CD4-positive, alpha-beta memory T cell (primary cell): Measurements from ENCODE around the gene CHAC1. TPM values are rescaled to one million over a fixed set of nuclear protein-coding genes. Genes with fewer than 3 reads are reported as not detected.

ENCODE experiments used
- CTCF ChIA-PET: fragments of 350-600 bp; sonication (Branson Sonifier 250); formaldehyde crosslinking; loops from one replicate; lab custom pipeline; 2021; ENCODE audit warnings: inconsistent platforms; ENCODE audit not compliant: partially characterized antibody; lab: Charles Lee
- POLR2A ChIA-PET: fragments of 350-600 bp; sonication (Branson Sonifier 250); formaldehyde crosslinking; loops from one replicate; lab custom pipeline; 2021; ENCODE audit not compliant: partially characterized antibody; lab: Charles Lee
- DNase-seq, 5 donors: peaks; one replicate each; pipeline versions ENCODE4 v3.0.0 to v3.0.0-alpha.2; 2020 to 2022; ENCODE audit warnings: mixed read lengths in 1 of 5
- H3K27ac ChIP-seq: one replicate; pipeline ENCODE4 v1.7.0; 2013; ENCODE audit warnings: low read depth, low read length
- H3K27me3 ChIP-seq: 2 replicates; pipeline ENCODE4 v1.7.0; 2013; ENCODE audit warnings: mild to moderate bottlenecking, low read length, moderate library complexity; ENCODE audit not compliant: insufficient read depth
- H3K36me3 ChIP-seq: 2 replicates; pipeline ENCODE4 v1.7.0; 2013; ENCODE audit warnings: mild to moderate bottlenecking, low read length, moderate library complexity; ENCODE audit not compliant: insufficient read depth
- H3K4me1 ChIP-seq: 2 replicates; pipeline ENCODE4 v1.7.0; 2013; ENCODE audit warnings: mild to moderate bottlenecking, low read length, moderate library complexity; ENCODE audit not compliant: insufficient read depth
- H3K4me3 ChIP-seq, 2 donors: one replicate each; pipeline ENCODE4 v1.7.0; 2013; ENCODE audit warnings: low read length in 2 of 2, mild to moderate bottlenecking in 1 of 2
- H3K9me3 ChIP-seq, 2 donors: one replicate each; pipeline ENCODE4 v1.7.0; 2013; ENCODE audit warnings: low read length in 2 of 2, control low read depth in 1 of 2; ENCODE audit not compliant: control insufficient read depth in 1 of 2
- H3K27ac Mint-ChIP-seq, 7 donors: one replicate each; pipeline ENCODE4 v1.8.0; 2020 to 2021; ENCODE audit warnings: mixed read lengths in 7 of 7, mild to moderate bottlenecking in 6 of 7, inconsistent platforms in 3 of 7, moderate library complexity in 3 of 7
- H3K27me3 Mint-ChIP-seq, 2 donors: one replicate each; pipeline ENCODE4 v1.8.0; 2020 to 2021; ENCODE audit warnings: mixed read lengths in 2 of 2
- H3K36me3 Mint-ChIP-seq, 2 donors: one replicate each; pipeline ENCODE4 v1.8.0; 2020 to 2021; ENCODE audit warnings: mixed read lengths in 2 of 2, inconsistent platforms in 1 of 2, mild to moderate bottlenecking in 1 of 2
- H3K4me1 Mint-ChIP-seq, 4 donors: one replicate each; pipeline ENCODE4 v1.8.0; 2020 to 2021; ENCODE audit warnings: mixed read lengths in 4 of 4, mild to moderate bottlenecking in 1 of 4
- H3K4me3 Mint-ChIP-seq, 8 donors: one replicate each; pipeline ENCODE4 v1.8.0; 2020 to 2021; ENCODE audit warnings: mixed read lengths in 8 of 8, mild to moderate bottlenecking in 7 of 8, moderate library complexity in 6 of 8, inconsistent platforms in 3 of 8
- H3K9me3 Mint-ChIP-seq, 8 donors: one replicate each; pipeline ENCODE4 v1.8.0; 2020 to 2021; ENCODE audit warnings: mixed read lengths in 8 of 8, mild to moderate bottlenecking in 5 of 8, inconsistent platforms in 3 of 8, moderate library complexity in 1 of 8
- intact Hi-C: fragments of 100-400 bp; cut with micrococcal nuclease; formaldehyde crosslinking; loops from one replicate; pipeline ENCODE4 v1.15.1; 2023
- polyA plus RNA-seq, 2 donors: library from polyadenylated mRNA; unstranded; fragments of 300-500 nt; fragmentation: Illumina TruSeq; gene quantifications; one replicate each; pipeline ENCODE4 v1.2.3, GENCODE V29; 2021
- total RNA-seq, 2 experiments: library from RNA; stranded (reverse); gene quantifications; one replicate each; pipeline ENCODE4 v1.2.3, GENCODE V29; 2021

The CHAC1 gene
- total and polyA plus RNA-seq, 4 experiments from 2014 or later = 0.24 to 1.2 (median 0.80) TPM

- H3K27me3 ChIP-seq = no peaks in the 10 kb centered on the region
- no peak overlapping the region for H3K4me3 ChIP-seq
- intact Hi-C loops = no loop called here
- no peak overlapping the region for H3K4me3 Mint-ChIP-seq
- ChIA-PET CTCF (interaction anchor here (1.0 to 2.3 kb wide), 3 partner anchors 10 to 106 kb away, joined by 3 to 8 read pairs (median 3); no protein-coding TSS in a partner anchor), POLR2A (interaction anchor here (1.3 kb wide), 1 partner anchor 13 kb away, joined by 3 read pairs; the partner anchor contains the start of gene DLL4)
- H3K4me1 Mint-ChIP-seq = no peaks in the 10 kb centered on the region
- H3K27ac Mint-ChIP-seq = no peak overlapping the region
- no peaks in the 10 kb centered on the region for H3K36me3 Mint-ChIP-seq
- no peak for DNase-seq
- H3K9me3 ChIP-seq = no peaks in the 10 kb centered on the region
- no peaks in the 10 kb centered on the region for H3K36me3 ChIP-seq
- no peaks in the 10 kb centered on the region for H3K9me3 Mint-ChIP-seq
- no peaks in the 10 kb centered on the region for H3K4me1 ChIP-seq
- no peaks in the 10 kb centered on the region for H3K27me3 Mint-ChIP-seq
- no peak overlapping the region for H3K27ac ChIP-seq
Observed at GRCh38 chr15:40915116-40915661, 38.1 kb upstream of the CHAC1 start.

- intact Hi-C loops = no loop called here
- no peaks in the 10 kb centered on the region for H3K4me1 Mint-ChIP-seq
- no peak overlapping the region for H3K27ac Mint-ChIP-seq
- ChIA-PET CTCF (interaction anchor here (2.3 kb wide), 1 partner anchor 11 kb away, joined by 8 read pairs; no protein-coding TSS in a partner anchor), POLR2A (interaction anchor here (0.6 to 1.3 kb wide), 2 partner anchors 8 to 13 kb away, joined by 3 read pairs; partner anchors contain the start of gene DLL4)
- H3K4me3 Mint-ChIP-seq = no peak overlapping the region
- H3K27me3 Mint-ChIP-seq = no peaks in the 10 kb centered on the region
- Histone ChIP-seq H3K4me3 (no peak overlapping the region), H3K4me1 (no peaks in the 10 kb centered on the region), H3K27me3 (no peaks in the 10 kb centered on the region), H3K36me3 (no peaks in the 10 kb centered on the region), H3K9me3 (no peaks in the 10 kb centered on the region), H3K27ac (no peak overlapping the region)
- no peaks in the 10 kb centered on the region for H3K9me3 Mint-ChIP-seq
- H3K36me3 Mint-ChIP-seq = no peaks in the 10 kb centered on the region
- DNase-seq = no peak
Observed at GRCh38 chr15:40915679-40916078, 37.6 kb upstream of the CHAC1 start.

- Mint-ChIP-seq H3K4me3 (no peak overlapping the region), H3K9me3 (no peaks in the 10 kb centered on the region), H3K4me1 (no peaks in the 10 kb centered on the region), H3K27ac (no peak overlapping the region), H3K27me3 (no peaks in the 10 kb centered on the region), H3K36me3 (no peaks in the 10 kb centered on the region)
- no peaks in the 10 kb centered on the region for H3K9me3 ChIP-seq
- no peak overlapping the region for H3K27ac ChIP-seq
- no peaks in the 10 kb centered on the region for H3K27me3 ChIP-seq
- intact Hi-C loops = no loop called here
- no peaks in the 10 kb centered on the region for H3K4me1 ChIP-seq
- ChIA-PET POLR2A (no interaction called here), CTCF (interaction anchor here (1.3 to 1.4 kb wide), 2 partner anchors 11 to 25 kb away, joined by 3 to 7 read pairs; no protein-coding TSS in a partner anchor)
- DNase-seq = no peak
- no peak overlapping the region for H3K4me3 ChIP-seq
- H3K36me3 ChIP-seq = no peaks in the 10 kb centered on the region
Observed at GRCh38 chr15:40917585-40917984, 35.7 kb upstream of the CHAC1 start.

- ChIA-PET POLR2A (no interaction called here), CTCF (interaction anchor here (1.3 kb wide), 1 partner anchor 24 kb away, joined by 3 read pairs; no protein-coding TSS in a partner anchor)
- Mint-ChIP-seq H3K4me1 (no peaks in the 10 kb centered on the region), H3K27me3 (no peaks in the 10 kb centered on the region), H3K4me3 (no peak overlapping the region), H3K27ac (no peak overlapping the region), H3K9me3 (no peaks in the 10 kb centered on the region), H3K36me3 (no peaks in the 10 kb centered on the region)
- Histone ChIP-seq H3K4me3 (no peak overlapping the region), H3K4me1 (no peaks in the 10 kb centered on the region), H3K36me3 (no peaks in the 10 kb centered on the region), H3K27ac (no peak overlapping the region), H3K9me3 (no peaks in the 10 kb centered on the region), H3K27me3 (no peaks in the 10 kb centered on the region)
- DNase-seq = no peak
- intact Hi-C loops = no loop called here
Observed at GRCh38 chr15:40918146-40918798, 35.0 kb upstream of the CHAC1 start.

GRCh38 chr15:40918799-40919392 lies 34.4 kb upstream of the CHAC1 start:
- no peak overlapping the region for H3K27ac ChIP-seq
- ChIA-PET POLR2A (no interaction called here), CTCF (no interaction called here)
- no peak overlapping the region for H3K4me3 ChIP-seq
- no peaks in the 10 kb centered on the region for H3K27me3 Mint-ChIP-seq
- intact Hi-C loops = no loop called here
- no peaks in the 10 kb centered on the region for H3K9me3 ChIP-seq
- no peak for DNase-seq
- no peak overlapping the region for H3K27ac Mint-ChIP-seq
- no peaks in the 10 kb centered on the region for H3K4me1 Mint-ChIP-seq
- H3K9me3 Mint-ChIP-seq = no peaks in the 10 kb centered on the region
- no peak overlapping the region for H3K4me3 Mint-ChIP-seq
- no peaks in the 10 kb centered on the region for H3K36me3 Mint-ChIP-seq
- no peaks in the 10 kb centered on the region for H3K27me3 ChIP-seq
- H3K36me3 ChIP-seq = no peaks in the 10 kb centered on the region
- no peaks in the 10 kb centered on the region for H3K4me1 ChIP-seq

- POLR2A ChIA-PET = interaction anchor here (1.0 to 1.5 kb wide), 3 partner anchors 11 to 20 kb away, joined by 3 to 5 read pairs (median 3); no protein-coding TSS in a partner anchor
- H3K27me3 ChIP-seq = peaks cover 8% of the 10 kb centered on the region
- Mint-ChIP-seq H3K4me3 (no peak overlapping the region), H3K4me1 (peaks cover 7 to 18% (median 11%) of the 10 kb centered on the region in 4 donors), H3K9me3 (no peaks in the 10 kb centered on the region), H3K27ac (no peak overlapping the region), H3K27me3 (peaks cover 9 to 12% of the 10 kb centered on the region in 2 donors), H3K36me3 (no peaks in the 10 kb centered on the region)
- no peaks in the 10 kb centered on the region for H3K9me3 ChIP-seq
- no peaks in the 10 kb centered on the region for H3K36me3 ChIP-seq
- H3K4me3 ChIP-seq = no peak overlapping the region
- intact Hi-C loops = no loop called here
- H3K4me1 ChIP-seq = peaks cover 11% of the 10 kb centered on the region
- CTCF ChIA-PET = no interaction called here
- H3K27ac ChIP-seq = no peak overlapping the region
- DNase-seq = peak in 1 of 5 donors; percentile 7
Observed at GRCh38 chr15:40921949-40922607, 31.2 kb upstream of the CHAC1 start.

GRCh38 chr15:40922608-40923005 lies 30.7 kb upstream of the CHAC1 start:
- no peak overlapping the region for H3K4me3 Mint-ChIP-seq
- no peak for DNase-seq
- Histone ChIP-seq H3K36me3 (no peaks in the 10 kb centered on the region), H3K9me3 (no peaks in the 10 kb centered on the region), H3K4me3 (no peak overlapping the region), H3K27me3 (peaks cover 13% of the 10 kb centered on the region), H3K27ac (no peak overlapping the region), H3K4me1 (peaks cover 16% of the 10 kb centered on the region)
- peaks cover 9 to 23% (median 14%) of the 10 kb centered on the region in 4 donors for H3K4me1 Mint-ChIP-seq
- H3K27me3 Mint-ChIP-seq = peaks cover 12 to 15% of the 10 kb centered on the region in 2 donors
- intact Hi-C loops = no loop called here
- H3K36me3 Mint-ChIP-seq = no peaks in the 10 kb centered on the region
- no peaks in the 10 kb centered on the region for H3K9me3 Mint-ChIP-seq
- POLR2A ChIA-PET = interaction anchor here (1.0 to 1.2 kb wide), 2 partner anchors 12 to 16 kb away, joined by 3 to 5 read pairs; no protein-coding TSS in a partner anchor
- CTCF ChIA-PET = no interaction called here
- no peak overlapping the region for H3K27ac Mint-ChIP-seq
